IMR-90 (cell line): Measurements from ENCODE around the gene ONECUT1. TPM values are rescaled to one million over a fixed set of nuclear protein-coding genes. Genes with fewer than 3 reads are reported as not detected.

Experiments
- ATAC-seq: fragments of 200-7000 bp; cut with Tn5 transposase; 2 replicates; pipeline ENCODE4 v1.9.1; 2020; ENCODE audit warnings: low read depth, mild to moderate bottlenecking, moderate library complexity
- BruUV-seq: library from RNA; stranded (reverse); fragments of 400-500 nt; replicated peaks from 2 replicates; lab custom pipeline; 2021; lab: Mats Ljungman, UMichigan
- CTCF ChIA-PET: fragments of 300-600 bp; formaldehyde crosslinking; extraction: SDS; loops from one replicate; lab custom pipeline; 2021; ENCODE audit warnings: antibody characterized with exemption; lab: Yijun Ruan, JAX
- POLR2A ChIA-PET: fragments of 300-600 bp; sonication (Branson Sonifier 250); formaldehyde crosslinking; loops from one replicate; lab custom pipeline; 2022; ENCODE audit warnings: antibody characterized with exemption; ENCODE audit not compliant: unreplicated experiment; lab: Charles Lee
- DNase-seq: peaks from one replicate; pipeline ENCODE4 v3.0.0; 2013
- H2AFZ ChIP-seq: replicated peaks from 2 replicates; pipeline ENCODE3; 2013; ENCODE audit warnings: low read length, mild to moderate bottlenecking; ENCODE audit not compliant: poor library complexity
- H2AK5ac ChIP-seq: 2 replicates; pipeline ENCODE4 v1.6.1; 2013; ENCODE audit warnings: low read depth, low read length, inconsistent platforms
- H2AK9ac ChIP-seq: replicated peaks from 2 replicates; pipeline ENCODE3; 2013; ENCODE audit warnings: mild to moderate bottlenecking, low read depth, low read length, moderate library complexity; ENCODE audit not compliant: poor library complexity
- H2BK120ac ChIP-seq: 2 replicates; pipeline ENCODE4 v1.6.1; 2013; ENCODE audit warnings: low read depth, low read length, inconsistent platforms
- H2BK15ac ChIP-seq: 3 replicates; pipeline ENCODE4 v1.6.1; 2013; ENCODE audit warnings: low read depth, low read length, inconsistent platforms
- H2BK20ac ChIP-seq: 2 replicates; pipeline ENCODE4 v1.6.1; 2013; ENCODE audit warnings: low read depth, mild to moderate bottlenecking, inconsistent platforms, low read length, moderate library complexity
- H2BK5ac ChIP-seq: 2 replicates; pipeline ENCODE4 v1.6.1; 2013; ENCODE audit warnings: mild to moderate bottlenecking, low read depth, low read length, inconsistent platforms; ENCODE audit not compliant: poor library complexity, severe bottlenecking
- H3K14ac ChIP-seq: replicated peaks from 2 replicates; pipeline ENCODE4 v1.6.1; 2013; ENCODE audit warnings: low read depth, low read length, inconsistent platforms
- H3K18ac ChIP-seq: 2 replicates; pipeline ENCODE4 v1.6.1; 2013; ENCODE audit warnings: low read depth, low read length, control low read depth
- H3K23ac ChIP-seq: 2 replicates; pipeline ENCODE4 v1.6.1; 2013; ENCODE audit warnings: low read depth, low read length, inconsistent platforms
- H3K27ac ChIP-seq: 2 replicates; pipeline ENCODE4 v1.5.1; 2013; ENCODE audit warnings: mild to moderate bottlenecking, control low read depth, low read length; ENCODE audit not compliant: insufficient read depth
- H3K27me3 ChIP-seq: 2 replicates; pipeline ENCODE4 v1.6.1; 2013; ENCODE audit warnings: low read length; ENCODE audit not compliant: control insufficient read depth, insufficient read depth
- H3K36me3 ChIP-seq: 2 replicates; pipeline ENCODE4 v1.6.1; 2013; ENCODE audit warnings: low read length, mixed read lengths; ENCODE audit not compliant: control insufficient read depth, insufficient read depth
- H3K4ac ChIP-seq: 2 replicates; pipeline ENCODE4 v1.6.1; 2013; ENCODE audit warnings: low read depth, low read length, inconsistent platforms
- H3K4me1 ChIP-seq: 2 replicates; pipeline ENCODE4 v1.6.1; 2013; ENCODE audit warnings: low read length, mixed read lengths; ENCODE audit not compliant: control insufficient read depth, insufficient read depth
- H3K4me2 ChIP-seq: 2 replicates; pipeline ENCODE4 v1.6.1; 2013; ENCODE audit warnings: low read depth, mild to moderate bottlenecking, control low read depth, low read length, moderate library complexity
- H3K4me3 ChIP-seq: 2 replicates; pipeline ENCODE4 v1.5.1; 2013; ENCODE audit warnings: low read depth, mild to moderate bottlenecking, control low read depth, low read length, moderate library complexity; ENCODE audit not compliant: insufficient read depth
- H3K56ac ChIP-seq: 2 replicates; pipeline ENCODE4 v1.6.1; 2013; ENCODE audit warnings: low read length, inconsistent platforms; ENCODE audit not compliant: insufficient read depth; ENCODE audit errors: extremely low read depth
- H3K79me1 ChIP-seq, 2 experiments: 2 replicates each; pipeline ENCODE4 v1.6.1; 2013; ENCODE audit warnings: low read length in 2 of 2, inconsistent platforms in 1 of 2, low read depth in 1 of 2
- H3K9ac ChIP-seq: 2 replicates; pipeline ENCODE4 v1.6.1; 2013; ENCODE audit warnings: low read depth, low read length, control low read depth
- H3K9me1 ChIP-seq: 2 replicates; pipeline ENCODE4 v1.6.1; 2013; ENCODE audit warnings: low read length, inconsistent platforms; ENCODE audit not compliant: insufficient read depth
- H3K9me3 ChIP-seq: 2 replicates; pipeline ENCODE4 v1.6.1; 2013; ENCODE audit warnings: low read length; ENCODE audit not compliant: control insufficient read depth, insufficient read depth
- H4K20me1 ChIP-seq: 2 replicates; pipeline ENCODE4 v1.6.1; 2013; ENCODE audit warnings: low read length, inconsistent platforms; ENCODE audit not compliant: insufficient read depth
- H4K5ac ChIP-seq: 2 replicates; pipeline ENCODE4 v1.6.1; 2013; ENCODE audit warnings: mild to moderate bottlenecking, low read depth, low read length, control low read depth
- H4K8ac ChIP-seq, 2 experiments: 2 replicates each; pipeline ENCODE4 v1.6.1; 2013; ENCODE audit warnings: low read depth in 2 of 2, low read length in 2 of 2, control low read depth in 1 of 2, inconsistent platforms in 1 of 2
- H4K91ac ChIP-seq: 2 replicates; pipeline ENCODE4 v1.6.1; 2013; ENCODE audit warnings: low read depth, low read length, inconsistent platforms; ENCODE audit not compliant: insufficient read depth
- BHLHE40 ChIP-seq: fragments of 150-350 bp; IDR thresholded peaks from 2 replicates; pipeline ENCODE4 v1.6.1; 2016; ENCODE audit warnings: mild to moderate bottlenecking, low read depth, low read length
- CHD1 ChIP-seq: IDR thresholded peaks from 2 replicates; pipeline ENCODE4 v1.6.1; 2012; ENCODE audit warnings: low read depth, low read length, improper control_type of control experiment
- FOS ChIP-seq: fragments of 150-350 bp; IDR thresholded peaks from 2 replicates; pipeline ENCODE4 v1.6.1; 2016; ENCODE audit warnings: low read depth, low read length
- MAFK ChIP-seq: IDR thresholded peaks from 2 replicates; pipeline ENCODE4 v1.6.1; 2012; ENCODE audit warnings: low read depth, low read length, improper control_type of control experiment
- MAZ ChIP-seq: IDR thresholded peaks from 2 replicates; pipeline ENCODE4 v1.6.1; 2012; ENCODE audit warnings: low read depth, mild to moderate bottlenecking, low read length, improper control_type of control experiment, moderate library complexity, borderline replicate concordance
- MXI1 ChIP-seq: IDR thresholded peaks from 2 replicates; pipeline ENCODE4 v1.6.1; 2012; ENCODE audit warnings: low read depth, mild to moderate bottlenecking, low read length, moderate library complexity, borderline replicate concordance
- POLR2A ChIP-seq: IDR thresholded peaks from 2 replicates; pipeline ENCODE4 v1.6.1; 2012; ENCODE audit warnings: mild to moderate bottlenecking, low read depth, low read length
- RAD21 ChIP-seq: IDR thresholded peaks from 2 replicates; pipeline ENCODE4 v1.6.1; 2012; ENCODE audit warnings: low read length, improper control_type of control experiment
- SMC3 ChIP-seq: fragments of 150-350 bp; IDR thresholded peaks from 2 replicates; pipeline ENCODE4 v1.6.1; 2016; ENCODE audit warnings: low read depth, mild to moderate bottlenecking, antibody characterized with exemption, low read length, moderate library complexity
- WGBS, 2 experiments: methylation state at CpG; one replicate each; pipeline versions ENCODE4 v1.1.5 to v1.1.7; 2013; ENCODE audit warnings: missing lambda C conversion rate in 2 of 2; ENCODE audit not compliant: insufficient read length in 1 of 2; ENCODE audit errors: extremely low coverage in 2 of 2; 5-methylcytosine and 5-hydroxymethylcytosine counted together
- dilution Hi-C: fragments of 300-500 bp; cut with HindIII; formaldehyde crosslinking; loops from one replicate; pipeline ENCODE4 v1.14.3; 2018; ENCODE audit warnings: low sequenced_read_pairs; ENCODE audit not compliant: unreplicated experiment
- in situ Hi-C: fragments of 300-500 bp; cut with MboI; formaldehyde crosslinking; loops from 3 replicates; pipeline ENCODE4 v1.14.3; 2019; ENCODE audit warnings: low sequenced_read_pairs, inconsistent platforms, mixed read lengths
- intact Hi-C: fragments of 100-400 bp; cut with micrococcal nuclease; formaldehyde crosslinking; loops from 2 replicates; pipeline ENCODE4 v1.10.0; 2022
- polyA plus RNA-seq, 3 experiments: library from polyadenylated mRNA; depleted of rRNA; stranded (reverse); fragments of >200 nt; gene quantifications; 2 replicates each; pipeline ENCODE4 v1.2.3, GENCODE V29; 2012; ENCODE audit warnings: low replicate concordance in 1 of 3
- total RNA-seq: library from RNA; depleted of rRNA; stranded (reverse); fragments of >200 nt; gene quantifications from 2 replicates; pipeline ENCODE4 v1.2.3, GENCODE V29; 2012
- TF ChIP-seq, protein P1 (sequence below): fragments of 150-350 bp; IDR thresholded peaks from 2 replicates; pipeline ENCODE4 v1.6.1; 2016; ENCODE audit warnings: low read depth, mild to moderate bottlenecking, low read length, moderate library complexity, borderline replicate concordance

The ONECUT1 gene
- total and polyA plus RNA-seq, 2 of the 4 experiments (the other 2 are of a cell fraction) = not detected

GRCh38 chr15:52787549-52788098, 2.5 kb downstream of the ONECUT1 start:
- peaks cover 5% of the 10 kb centered on the region; the same call in 1 of the 2 replicates for H3K4me1 ChIP-seq
- DNase-seq (no peak), ATAC-seq (no peak)
- in situ Hi-C loops = no loop called here
- H3K23ac ChIP-seq = no peak overlapping the region
- no peaks in the 10 kb centered on the region; the same call in 1 of the 2 replicates for H4K20me1 ChIP-seq
- H3K14ac ChIP-seq = no peak overlapping the region
- H2AK5ac ChIP-seq = no peak overlapping the region
- TF ChIP-seq, protein P1, sequence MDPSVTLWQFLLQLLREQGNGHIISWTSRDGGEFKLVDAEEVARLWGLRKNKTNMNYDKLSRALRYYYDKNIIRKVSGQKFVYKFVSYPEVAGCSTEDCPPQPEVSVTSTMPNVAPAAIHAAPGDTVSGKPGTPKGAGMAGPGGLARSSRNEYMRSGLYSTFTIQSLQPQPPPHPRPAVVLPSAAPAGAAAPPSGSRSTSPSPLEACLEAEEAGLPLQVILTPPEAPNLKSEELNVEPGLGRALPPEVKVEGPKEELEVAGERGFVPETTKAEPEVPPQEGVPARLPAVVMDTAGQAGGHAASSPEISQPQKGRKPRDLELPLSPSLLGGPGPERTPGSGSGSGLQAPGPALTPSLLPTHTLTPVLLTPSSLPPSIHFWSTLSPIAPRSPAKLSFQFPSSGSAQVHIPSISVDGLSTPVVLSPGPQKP = no peak
- TF ChIP-seq FOS (no peak), MAZ (no peak), MXI1 (no peak), RAD21 (no peak), MAFK (no peak), POLR2A (no peak), CHD1 (no peak), SMC3 (no peak), BHLHE40 (no peak)
- no peak overlapping the region for H3K27ac ChIP-seq
- no peaks in the 10 kb centered on the region; the same call in 1 of the 2 replicates for H3K9me1 ChIP-seq
- no peak overlapping the region for H2BK120ac ChIP-seq
- no peak overlapping the region for H3K4me3 ChIP-seq
- H3K36me3 ChIP-seq = no peaks in the 10 kb centered on the region
- BruUV-seq = no TSS peak
- CTCF ChIA-PET = no interaction called here
- H3K9me3 ChIP-seq = peaks cover 8% of the 10 kb centered on the region
- H3K4me2 ChIP-seq = no peak overlapping the region
- no peaks in the 10 kb centered on the region for H3K79me1 ChIP-seq
- no peak overlapping the region for H4K8ac ChIP-seq
- H4K91ac ChIP-seq = no peak overlapping the region
- H2BK5ac ChIP-seq = no peak overlapping the region
- no peak overlapping the region for H2BK15ac ChIP-seq
- H3K9ac ChIP-seq = no peak overlapping the region
- H3K4ac ChIP-seq = no peak overlapping the region
- no peak overlapping the region for H2AK9ac ChIP-seq
- POLR2A ChIA-PET = no interaction called here
- H3K27me3 ChIP-seq = peaks cover 94% of the 10 kb centered on the region
- no peak overlapping the region for H3K18ac ChIP-seq
- intact Hi-C loops = no loop called here
- no peak overlapping the region for H4K5ac ChIP-seq
- H2AFZ ChIP-seq = no peak overlapping the region
- dilution Hi-C loops = no loop called here
- 0% methylated on average over 15 of the region's 27 CpGs; no CpG with 5 or more reads in 1 of the 2 experiments for WGBS, 2 experiments
- no peak overlapping the region for H2BK20ac ChIP-seq
- H3K56ac ChIP-seq = no peak overlapping the region
